ENCODE measurements around the gene ESYT2. TPM values are rescaled to one million over a fixed set of nuclear protein-coding genes. Genes with fewer than 3 reads are reported as not detected.

Gene ESYT2
- total and polyA plus RNA-seq, 9 of the 15 experiments (the other 6 are each of a cell fraction or from before 2014, with no cell fraction given) = 5.8 to 86.9 (median 64.7) TPM

DNA sequence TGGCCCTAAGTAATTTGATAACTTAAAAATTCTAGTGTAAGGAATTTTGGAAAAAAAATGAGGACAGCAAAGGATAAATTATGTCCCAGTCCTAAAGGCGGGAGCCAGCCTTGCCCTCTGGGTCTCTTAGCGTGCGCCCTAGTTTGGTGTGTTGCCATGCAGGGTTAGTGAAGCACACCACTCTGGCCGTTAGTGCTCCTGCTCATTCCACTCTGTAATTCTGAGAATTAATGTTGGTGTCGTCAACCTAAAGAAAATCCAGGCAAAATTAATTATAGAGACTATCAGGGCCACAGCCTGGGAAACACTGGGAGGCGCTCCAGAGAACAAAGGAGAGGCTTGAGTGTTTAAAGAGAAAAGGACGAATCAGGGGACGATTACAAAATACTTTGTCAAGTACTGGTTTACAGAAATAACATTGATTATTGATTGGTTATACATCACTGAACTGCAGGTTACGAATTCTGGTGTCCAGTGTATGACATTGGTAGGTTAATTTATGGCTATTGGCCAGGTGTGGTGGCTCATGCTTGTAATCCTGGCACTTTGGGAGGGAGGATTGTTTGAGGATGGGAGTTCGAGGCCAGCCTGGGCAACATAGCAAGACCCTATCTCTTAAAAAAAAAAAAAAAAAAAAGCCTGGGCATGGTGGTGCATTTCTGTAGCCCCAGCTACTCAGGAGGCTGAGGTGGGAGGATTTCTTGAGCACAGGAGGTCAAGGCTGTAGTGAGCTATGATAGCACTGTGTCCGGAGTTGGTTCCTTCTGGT lies 32.8 kb upstream of the ESYT2 start (continued):
- TF ChIP-seq KDM1A (IDR thresholded peaks at IDR 0.05) = 0 out of 4 replicates have a peak, but pooled peaks of 1 of the 2 experiments have one; percentile 34
- TF ChIP-seq ZNF121 (CRISPR knock-in tag; conservative IDR thresholded peaks at IDR 0.05) = peak; percentile 98
- TF ChIP-seq, protein P1, sequence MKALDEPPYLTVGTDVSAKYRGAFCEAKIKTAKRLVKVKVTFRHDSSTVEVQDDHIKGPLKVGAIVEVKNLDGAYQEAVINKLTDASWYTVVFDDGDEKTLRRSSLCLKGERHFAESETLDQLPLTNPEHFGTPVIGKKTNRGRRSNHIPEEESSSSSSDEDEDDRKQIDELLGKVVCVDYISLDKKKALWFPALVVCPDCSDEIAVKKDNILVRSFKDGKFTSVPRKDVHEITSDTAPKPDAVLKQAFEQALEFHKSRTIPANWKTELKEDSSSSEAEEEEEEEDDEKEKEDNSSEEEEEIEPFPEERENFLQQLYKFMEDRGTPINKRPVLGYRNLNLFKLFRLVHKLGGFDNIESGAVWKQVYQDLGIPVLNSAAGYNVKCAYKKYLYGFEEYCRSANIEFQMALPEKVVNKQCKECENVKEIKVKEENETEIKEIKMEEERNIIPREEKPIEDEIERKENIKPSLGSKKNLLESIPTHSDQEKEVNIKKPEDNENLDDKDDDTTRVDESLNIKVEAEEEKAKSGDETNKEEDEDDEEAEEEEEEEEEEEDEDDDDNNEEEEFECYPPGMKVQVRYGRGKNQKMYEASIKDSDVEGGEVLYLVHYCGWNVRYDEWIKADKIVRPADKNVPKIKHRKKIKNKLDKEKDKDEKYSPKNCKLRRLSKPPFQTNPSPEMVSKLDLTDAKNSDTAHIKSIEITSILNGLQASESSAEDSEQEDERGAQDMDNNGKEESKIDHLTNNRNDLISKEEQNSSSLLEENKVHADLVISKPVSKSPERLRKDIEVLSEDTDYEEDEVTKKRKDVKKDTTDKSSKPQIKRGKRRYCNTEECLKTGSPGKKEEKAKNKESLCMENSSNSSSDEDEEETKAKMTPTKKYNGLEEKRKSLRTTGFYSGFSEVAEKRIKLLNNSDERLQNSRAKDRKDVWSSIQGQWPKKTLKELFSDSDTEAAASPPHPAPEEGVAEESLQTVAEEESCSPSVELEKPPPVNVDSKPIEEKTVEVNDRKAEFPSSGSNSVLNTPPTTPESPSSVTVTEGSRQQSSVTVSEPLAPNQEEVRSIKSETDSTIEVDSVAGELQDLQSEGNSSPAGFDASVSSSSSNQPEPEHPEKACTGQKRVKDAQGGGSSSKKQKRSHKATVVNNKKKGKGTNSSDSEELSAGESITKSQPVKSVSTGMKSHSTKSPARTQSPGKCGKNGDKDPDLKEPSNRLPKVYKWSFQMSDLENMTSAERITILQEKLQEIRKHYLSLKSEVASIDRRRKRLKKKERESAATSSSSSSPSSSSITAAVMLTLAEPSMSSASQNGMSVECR (CRISPR knock-in tag; IDR thresholded peaks at IDR 0.05) = peak; percentile 23; the same call in 1 of the 2 replicates
- no peak for TF ChIP-seq PCBP2 (IDR thresholded peaks at IDR 0.05; ENCODE audit: low read depth, low read length, poor library complexity, severe bottlenecking)
- TF ChIP-seq SAFB (IDR thresholded peaks at IDR 0.05; ENCODE audit: borderline replicate concordance, low read depth, low read length) = no peak
- peak; percentile 89 for TF ChIP-seq BCOR (IDR thresholded peaks at IDR 0.05)
- no peak for TF ChIP-seq MAZ (CRISPR knock-in tag; conservative IDR thresholded peaks at IDR 0.05 in 1 of 2, IDR thresholded peaks at IDR 0.05 in 1 of 2)

All from K562 (cell line).